WTC11 (cell line): ENCODE results near the gene CHST6. TPM values are rescaled to one million over a fixed set of nuclear protein-coding genes. Genes with fewer than 3 reads are reported as not detected.

ENCODE experiments used
- total RNA-seq: library from RNA; stranded (reverse); gene quantifications from 3 replicates; pipeline ENCODE4 v1.2.3, GENCODE V29; 2021

The CHST6 gene
- total RNA-seq, 1 experiment from 2014 or later: 20.2 TPM

Other genes starting within 250 kb of the CHST6 start
- 87.3 to 95.6 TPM (median 88.6 TPM) in 3 replicates for gene BCAR1, start 243.8 kb downstream of the CHST6 start, total RNA-seq
- 79.2 to 102 TPM (median 98.0 TPM) in 3 replicates for gene CFDP1, start 61.9 kb downstream of the CHST6 start, total RNA-seq
- 45.6 to 53.4 TPM (median 52.0 TPM) in 3 replicates for gene TMEM170A, start 30.8 kb downstream of the CHST6 start, total RNA-seq
- 0.71 to 0.89 TPM in 2 of 3 replicates, not detected in the other for gene CHST5, start 40.7 kb upstream of the CHST6 start, total RNA-seq
- gene TMEM231, start 60.8 kb upstream of the CHST6 start, total RNA-seq: 9.2 to 12.0 TPM (median 10.7 TPM) in 3 replicates
- gene GABARAPL2, start 70.9 kb upstream of the CHST6 start, total RNA-seq: 60.8 to 63.7 TPM (median 62.7 TPM) in 3 replicates
- 45.3 to 48.1 TPM (median 46.0 TPM) in 3 replicates for gene ADAT1, start 127.8 kb upstream of the CHST6 start, total RNA-seq
- 163 to 199 TPM (median 169 TPM) in 3 replicates for gene KARS1, start 152.2 kb upstream of the CHST6 start, total RNA-seq
- gene TERF2IP, start 152.3 kb upstream of the CHST6 start, total RNA-seq: 14.7 to 15.2 TPM (median 14.7 TPM) in 3 replicates
- gene CPHXL2, start 181.6 kb upstream of the CHST6 start, total RNA-seq: not detected in 3 replicates
- gene DUXB, start 206.0 kb upstream of the CHST6 start, total RNA-seq: not detected in 3 replicates
- not detected in 3 replicates for gene CPHXL, start 231.0 kb upstream of the CHST6 start, total RNA-seq